Measurements from ENCODE around the gene P2RX6. TPM values are rescaled to one million over a fixed set of nuclear protein-coding genes. Genes with fewer than 3 reads are reported as not detected.

The P2RX6 gene
- total RNA-seq, 4 donors from 2014 or later, result 0.39 to 0.50 (median 0.41) TPM

GRCh38 chr22:20977516-20978170 lies 37.3 kb upstream of the P2RX6 start:
- H3K27me3 ChIP-seq, result no peaks in the 10 kb centered on the region
- peaks cover 0 to 8% (median 4%) of the 10 kb centered on the region in 4 donors for H3K9me3 ChIP-seq
- no peak for DNase-seq (ENCODE audit: extremely low spot score)
- H3K36me3 ChIP-seq, result no peaks in the 10 kb centered on the region
- WGBS, result 93% methylated on average over 12 of the region's 17 CpGs
- intact Hi-C loops (cut with DNase I), result no loop called here
- H3K4me3 ChIP-seq, result no peak overlapping the region
- H3K4me1 ChIP-seq, result peaks cover 25 to 30% (median 28%) of the 10 kb centered on the region in 4 donors
- TF ChIP-seq EP300 (IDR thresholded peaks at IDR 0.05) (no peak), POLR2AphosphoS5 (IDR thresholded peaks at IDR 0.05) (no peak), POLR2A (IDR thresholded peaks at IDR 0.05; ENCODE audit: low read depth) (no peak)
- TF ChIP-seq, protein P1, sequence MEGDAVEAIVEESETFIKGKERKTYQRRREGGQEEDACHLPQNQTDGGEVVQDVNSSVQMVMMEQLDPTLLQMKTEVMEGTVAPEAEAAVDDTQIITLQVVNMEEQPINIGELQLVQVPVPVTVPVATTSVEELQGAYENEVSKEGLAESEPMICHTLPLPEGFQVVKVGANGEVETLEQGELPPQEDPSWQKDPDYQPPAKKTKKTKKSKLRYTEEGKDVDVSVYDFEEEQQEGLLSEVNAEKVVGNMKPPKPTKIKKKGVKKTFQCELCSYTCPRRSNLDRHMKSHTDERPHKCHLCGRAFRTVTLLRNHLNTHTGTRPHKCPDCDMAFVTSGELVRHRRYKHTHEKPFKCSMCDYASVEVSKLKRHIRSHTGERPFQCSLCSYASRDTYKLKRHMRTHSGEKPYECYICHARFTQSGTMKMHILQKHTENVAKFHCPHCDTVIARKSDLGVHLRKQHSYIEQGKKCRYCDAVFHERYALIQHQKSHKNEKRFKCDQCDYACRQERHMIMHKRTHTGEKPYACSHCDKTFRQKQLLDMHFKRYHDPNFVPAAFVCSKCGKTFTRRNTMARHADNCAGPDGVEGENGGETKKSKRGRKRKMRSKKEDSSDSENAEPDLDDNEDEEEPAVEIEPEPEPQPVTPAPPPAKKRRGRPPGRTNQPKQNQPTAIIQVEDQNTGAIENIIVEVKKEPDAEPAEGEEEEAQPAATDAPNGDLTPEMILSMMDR (IDR thresholded peaks at IDR 0.05), result no peak
- H3K27ac ChIP-seq (replicated peaks in 1 of 4), result no peak overlapping the region

DNA sequence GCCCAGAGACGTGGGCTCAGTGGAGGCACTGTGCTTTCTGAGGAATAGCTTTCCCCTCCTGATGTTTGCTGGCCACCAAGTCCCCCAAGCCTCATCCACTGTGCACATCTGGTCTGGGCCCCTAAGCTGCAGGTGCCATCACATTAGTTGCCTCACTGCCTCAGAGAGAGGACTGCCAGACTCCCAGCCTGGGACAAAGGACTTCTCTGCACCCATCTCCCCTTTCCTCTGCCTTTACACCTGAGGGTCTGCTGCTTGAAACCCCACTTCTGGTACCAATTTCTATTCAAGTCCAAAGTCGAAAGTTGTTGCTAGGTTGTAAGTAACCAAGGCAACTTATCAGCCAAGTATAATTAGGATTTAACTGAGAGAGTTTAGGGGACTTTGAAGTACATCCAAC lies 36.5 kb upstream of the P2RX6 start:
- intact Hi-C loops (cut with DNase I), result no loop called here

GRCh38 chr22:20979243-20979809 lies 35.6 kb upstream of the P2RX6 start:
- peaks cover 34 to 45% (median 43%) of the 10 kb centered on the region in 4 donors for H3K4me1 ChIP-seq
- H3K27ac ChIP-seq (replicated peaks in 1 of 4), result peak overlapping the region in 3 of 4 donors; percentile 20 to 94 (median 52)
- TF ChIP-seq POLR2AphosphoS5 (IDR thresholded peaks at IDR 0.05), result peak; percentile 55 to 61
- TF ChIP-seq, protein P1 (IDR thresholded peaks at IDR 0.05), result no peak
- intact Hi-C loops (cut with DNase I), result no loop called here
- peaks cover 0 to 8% (median 4%) of the 10 kb centered on the region in 4 donors for H3K9me3 ChIP-seq
- WGBS, result 29% methylated on average over 13 of the region's 39 CpGs
- H3K36me3 ChIP-seq, result peaks cover 0 to 9% (median 6%) of the 10 kb centered on the region in 4 donors
- DNase-seq (ENCODE audit: extremely low spot score), result no peak
- H3K4me3 ChIP-seq, result peak overlapping the region; percentile 36 to 51 (median 40)
- H3K27me3 ChIP-seq, result no peaks in the 10 kb centered on the region

More for the DNA sequence above, 36.5 kb upstream of the P2RX6 start:
- H3K36me3 ChIP-seq, result no peaks in the 10 kb centered on the region
- H3K4me3 ChIP-seq, result no peak overlapping the region
- TF ChIP-seq POLR2A (IDR thresholded peaks at IDR 0.05; ENCODE audit: low read depth) (no peak), POLR2AphosphoS5 (IDR thresholded peaks at IDR 0.05) (no peak), EP300 (IDR thresholded peaks at IDR 0.05) (no peak)
- TF ChIP-seq, protein P1 (IDR thresholded peaks at IDR 0.05), result no peak
- WGBS, result 89% methylated on average over 2 of the region's 2 CpGs
- H3K27me3 ChIP-seq, result no peaks in the 10 kb centered on the region
- peaks cover 0 to 8% (median 4%) of the 10 kb centered on the region in 4 donors for H3K9me3 ChIP-seq
- no peak overlapping the region for H3K27ac ChIP-seq (replicated peaks in 1 of 4)
- DNase-seq (ENCODE audit: extremely low spot score), result no peak
- peaks cover 32 to 37% (median 36%) of the 10 kb centered on the region in 4 donors for H3K4me1 ChIP-seq

GRCh38 chr22:20979940-20980453 lies 35.0 kb upstream of the P2RX6 start:
- WGBS, result 93% methylated on average over 3 of the region's 13 CpGs
- H3K36me3 ChIP-seq, result peaks cover 0 to 13% (median 6%) of the 10 kb centered on the region in 4 donors
- intact Hi-C loops (cut with DNase I), result no loop called here
- no peaks in the 10 kb centered on the region for H3K27me3 ChIP-seq
- H3K4me3 ChIP-seq, result peak overlapping the region; percentile 36 to 51 (median 40)
- H3K4me1 ChIP-seq, result peaks cover 34 to 45% (median 43%) of the 10 kb centered on the region in 4 donors
- peaks cover 0 to 8% (median 4%) of the 10 kb centered on the region in 4 donors for H3K9me3 ChIP-seq
- TF ChIP-seq EP300 (IDR thresholded peaks at IDR 0.05), result no peak
- TF ChIP-seq, protein P1 (IDR thresholded peaks at IDR 0.05), result no peak
- no peak for TF ChIP-seq POLR2A (IDR thresholded peaks at IDR 0.05; ENCODE audit: low read depth)
- no peak for TF ChIP-seq POLR2AphosphoS5 (IDR thresholded peaks at IDR 0.05)
- H3K27ac ChIP-seq (replicated peaks in 1 of 4), result peak overlapping the region in 3 of 4 donors; percentile 20 to 94 (median 52)
- no peak for DNase-seq (ENCODE audit: extremely low spot score)
